HepG2 (cell line): ENCODE results near the gene CAPN11. TPM values are rescaled to one million over a fixed set of nuclear protein-coding genes. Genes with fewer than 3 reads are reported as not detected.
A peak's percentile ranks its signal among the peaks of the same experiment; 100 is the strongest.

Experiments used
- CCDC6 ChIP-seq: sonication (generic); formaldehyde crosslinking; IDR thresholded peaks from 2 replicates; pipeline ENCODE4 v1.8.1; 2022; ENCODE audit warnings: mild to moderate bottlenecking, missing genetic modification reagents, moderate library complexity
- KDM5B ChIP-seq: sonication (generic); formaldehyde crosslinking; IDR thresholded peaks from 2 replicates; pipeline ENCODE4 v1.4.0; 2020; ENCODE audit warnings: missing genetic modification reagents, mild to moderate bottlenecking, borderline replicate concordance
- PHF8 ChIP-seq: sonication (generic); formaldehyde crosslinking; IDR thresholded peaks from 2 replicates; pipeline ENCODE4 v1.5.0; 2020; ENCODE audit warnings: missing genetic modification reagents
- SAP130 ChIP-seq: IDR thresholded peaks from 2 replicates; pipeline ENCODE4 v1.6.1; 2016; ENCODE audit warnings: low read depth
- SIN3A ChIP-seq: IDR thresholded peaks from 2 replicates; pipeline ENCODE4 v1.6.1; 2011; ENCODE audit warnings: low read depth, mild to moderate bottlenecking, control low read depth, low read length, borderline replicate concordance
- SPEN ChIP-seq: sonication (generic); formaldehyde crosslinking; IDR thresholded peaks from 2 replicates; pipeline ENCODE4 v1.5.1; 2020; ENCODE audit warnings: low read depth, mild to moderate bottlenecking, missing genetic modification reagents
- TCF7 ChIP-seq: sonication (generic); IDR thresholded peaks from 2 replicates; pipeline ENCODE4 v1.6.1; 2016; ENCODE audit warnings: antibody characterized with exemption, low read depth
- TEAD3 ChIP-seq: optimal IDR thresholded peaks from 2 replicates; pipeline ENCODE3; 2016; ENCODE audit warnings: borderline replicate concordance
- ZNF614 ChIP-seq: IDR thresholded peaks from 2 replicates; pipeline ENCODE4 v1.6.1; 2018; ENCODE audit warnings: missing biosample characterization, missing genetic modification reagents, inconsistent platforms, borderline replicate concordance
- ZNF644 ChIP-seq: IDR thresholded peaks from 2 replicates; pipeline ENCODE4 v1.6.1; 2016; ENCODE audit warnings: low read depth
- ZNF674 ChIP-seq: sonication (generic); formaldehyde crosslinking; IDR thresholded peaks from 2 replicates; pipeline ENCODE4 v1.5.0; 2020; ENCODE audit warnings: low read depth, mild to moderate bottlenecking, missing genetic modification reagents
- ZSCAN21 ChIP-seq: sonication (generic); formaldehyde crosslinking; IDR thresholded peaks from 2 replicates; pipeline ENCODE4 v1.8.0; 2022; ENCODE audit warnings: mild to moderate bottlenecking, missing genetic modification reagents, moderate library complexity, borderline replicate concordance
- polyA plus RNA-seq, 8 experiments: library from polyadenylated mRNA; depleted of rRNA in 3 of 8; stranded (reverse) in 7 of 8; unstranded in 1 of 8; fragments of >200 nt; fragmentation: Illumina TruSeq in 4 of 8; extraction: Trizol in 4 of 8; gene quantifications; 2 replicates each; pipeline versions ENCODE4 v1.2.1 to v1.2.3, GENCODE V29; 2011 to 2016; ENCODE audit warnings: low read depth in 4 of 8, missing spikeins in 1 of 8, mixed read lengths in 1 of 8; ENCODE audit not compliant: insufficient read depth in 1 of 8
- total RNA-seq, 5 experiments: library from RNA; depleted of rRNA; stranded (reverse); fragments of >200 nt; fragmentation: Illumina TruSeq; extraction: Trizol; gene quantifications; 2 replicates each; pipeline ENCODE4 v1.2.3, GENCODE V29; 2016; ENCODE audit warnings: low read depth in 1 of 5
- TF ChIP-seq, protein P1 (sequence below): sonication (generic); formaldehyde crosslinking; conservative IDR thresholded peaks from 2 replicates; pipeline ENCODE4 v1.4.0; 2020; ENCODE audit warnings: missing genetic modification reagents
- TF ChIP-seq, protein P2 (sequence below): sonication (generic); formaldehyde crosslinking; conservative IDR thresholded peaks from 2 replicates; pipeline ENCODE4 v1.8.1; 2023; ENCODE audit warnings: missing genetic modification reagents
- TF ChIP-seq, protein P3 (sequence below), 2 experiments: sonication (generic) in 1 of 2; formaldehyde crosslinking in 1 of 2; IDR thresholded peaks; 2 replicates each; pipeline versions ENCODE4 v1.4.0 to v1.6.1; 2018 to 2020; ENCODE audit warnings: missing genetic modification reagents in 2 of 2, borderline replicate concordance in 1 of 2, low read depth in 1 of 2, mild to moderate bottlenecking in 1 of 2, missing biosample characterization in 1 of 2
- TF ChIP-seq, protein P4 (sequence below): sonication (generic); formaldehyde crosslinking; IDR thresholded peaks from 2 replicates; pipeline ENCODE4 v1.4.0; 2020; ENCODE audit warnings: low read depth, missing genetic modification reagents
- TF ChIP-seq, protein P5 (sequence below): sonication (generic); formaldehyde crosslinking; IDR thresholded peaks from 2 replicates; pipeline ENCODE4 v1.9.0; 2021; ENCODE audit warnings: missing genetic modification reagents, borderline replicate concordance

The CAPN11 gene
- total and polyA plus RNA-seq, 2 of the 13 experiments (the other 11 are each of a cell fraction or from before 2014, with no cell fraction given), result 0.07 to 0.11 TPM

DNA sequence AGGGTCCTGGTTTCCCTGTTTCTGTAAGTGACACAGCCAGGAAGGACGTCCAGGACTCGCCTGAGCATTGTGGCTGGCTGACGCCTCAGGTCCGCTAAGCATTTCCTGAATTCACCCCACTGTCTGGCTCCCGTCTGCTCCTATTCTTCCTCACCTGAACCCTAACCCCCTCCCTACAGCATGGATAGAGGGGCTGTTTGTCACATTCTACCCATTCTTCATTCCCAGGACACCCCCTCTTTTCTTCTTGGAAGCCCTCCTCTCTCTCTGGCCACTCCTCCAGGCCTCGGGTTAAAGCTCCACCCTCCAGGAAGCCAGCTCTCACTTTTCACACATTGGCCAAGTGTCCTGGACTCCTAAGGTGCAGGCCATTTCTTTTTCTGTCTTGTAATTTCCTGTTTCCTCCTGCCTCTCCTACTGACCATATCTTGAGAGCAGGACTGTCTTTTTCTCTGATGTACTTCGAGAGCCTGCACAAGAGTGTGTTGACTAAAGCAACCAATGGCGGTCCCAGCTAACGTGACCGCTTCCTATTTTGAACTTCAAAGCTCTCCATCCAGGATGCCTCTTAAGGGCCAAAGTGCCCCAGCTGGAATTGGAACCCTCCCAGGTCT is 33.9 kb downstream of the CAPN11 start (continued):
- TF ChIP-seq, protein P1, sequence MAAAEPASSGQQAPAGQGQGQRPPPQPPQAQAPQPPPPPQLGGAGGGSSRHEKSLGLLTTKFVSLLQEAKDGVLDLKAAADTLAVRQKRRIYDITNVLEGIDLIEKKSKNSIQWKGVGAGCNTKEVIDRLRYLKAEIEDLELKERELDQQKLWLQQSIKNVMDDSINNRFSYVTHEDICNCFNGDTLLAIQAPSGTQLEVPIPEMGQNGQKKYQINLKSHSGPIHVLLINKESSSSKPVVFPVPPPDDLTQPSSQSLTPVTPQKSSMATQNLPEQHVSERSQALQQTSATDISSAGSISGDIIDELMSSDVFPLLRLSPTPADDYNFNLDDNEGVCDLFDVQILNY (CRISPR knock-in tag), result no peak
- TF ChIP-seq TEAD3 (CRISPR knock-in tag), result peak; percentile 4
- peak; percentile 58; the same call in 1 of the 2 replicates for TF ChIP-seq ZSCAN21
- peak; percentile 61 for TF ChIP-seq TCF7
- TF ChIP-seq SPEN, result peak; percentile 19; the same call in 1 of the 2 replicates
- TF ChIP-seq, protein P2, sequence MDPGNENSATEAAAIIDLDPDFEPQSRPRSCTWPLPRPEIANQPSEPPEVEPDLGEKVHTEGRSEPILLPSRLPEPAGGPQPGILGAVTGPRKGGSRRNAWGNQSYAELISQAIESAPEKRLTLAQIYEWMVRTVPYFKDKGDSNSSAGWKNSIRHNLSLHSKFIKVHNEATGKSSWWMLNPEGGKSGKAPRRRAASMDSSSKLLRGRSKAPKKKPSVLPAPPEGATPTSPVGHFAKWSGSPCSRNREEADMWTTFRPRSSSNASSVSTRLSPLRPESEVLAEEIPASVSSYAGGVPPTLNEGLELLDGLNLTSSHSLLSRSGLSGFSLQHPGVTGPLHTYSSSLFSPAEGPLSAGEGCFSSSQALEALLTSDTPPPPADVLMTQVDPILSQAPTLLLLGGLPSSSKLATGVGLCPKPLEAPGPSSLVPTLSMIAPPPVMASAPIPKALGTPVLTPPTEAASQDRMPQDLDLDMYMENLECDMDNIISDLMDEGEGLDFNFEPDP, result 0 out of 2 replicates have a peak, but pooled peaks have one; percentile 15
- TF ChIP-seq, protein P3, sequence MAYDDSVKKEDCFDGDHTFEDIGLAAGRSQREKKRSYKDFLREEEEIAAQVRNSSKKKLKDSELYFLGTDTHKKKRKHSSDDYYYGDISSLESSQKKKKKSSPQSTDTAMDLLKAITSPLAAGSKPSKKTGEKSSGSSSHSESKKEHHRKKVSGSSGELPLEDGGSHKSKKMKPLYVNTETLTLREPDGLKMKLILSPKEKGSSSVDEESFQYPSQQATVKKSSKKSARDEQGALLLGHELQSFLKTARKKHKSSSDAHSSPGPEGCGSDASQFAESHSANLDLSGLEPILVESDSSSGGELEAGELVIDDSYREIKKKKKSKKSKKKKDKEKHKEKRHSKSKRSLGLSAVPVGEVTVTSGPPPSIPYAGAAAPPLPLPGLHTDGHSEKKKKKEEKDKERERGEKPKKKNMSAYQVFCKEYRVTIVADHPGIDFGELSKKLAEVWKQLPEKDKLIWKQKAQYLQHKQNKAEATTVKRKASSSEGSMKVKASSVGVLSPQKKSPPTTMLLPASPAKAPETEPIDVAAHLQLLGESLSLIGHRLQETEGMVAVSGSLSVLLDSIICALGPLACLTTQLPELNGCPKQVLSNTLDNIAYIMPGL (CRISPR knock-in tag; IDR thresholded peaks at IDR 0.05; ENCODE audit: borderline replicate concordance in 1 of 2, low read depth in 1 of 2), result peak in 1 of 2 experiments; percentile 52; a peak in 1 of 4 replicates
- TF ChIP-seq SIN3A, result peak; percentile 58; the same call in 1 of the 2 replicates
- TF ChIP-seq ZNF674 (CRISPR knock-in tag), result no peak
- peak; percentile 45 for TF ChIP-seq SAP130 (CRISPR knock-in tag)
- TF ChIP-seq PHF8 (CRISPR knock-in tag), result peak; percentile 38; the same call in 1 of the 2 replicates
- no peak for TF ChIP-seq ZNF614 (CRISPR knock-in tag)
- no peak for TF ChIP-seq CCDC6 (CRISPR knock-in tag)
- TF ChIP-seq, protein P4, sequence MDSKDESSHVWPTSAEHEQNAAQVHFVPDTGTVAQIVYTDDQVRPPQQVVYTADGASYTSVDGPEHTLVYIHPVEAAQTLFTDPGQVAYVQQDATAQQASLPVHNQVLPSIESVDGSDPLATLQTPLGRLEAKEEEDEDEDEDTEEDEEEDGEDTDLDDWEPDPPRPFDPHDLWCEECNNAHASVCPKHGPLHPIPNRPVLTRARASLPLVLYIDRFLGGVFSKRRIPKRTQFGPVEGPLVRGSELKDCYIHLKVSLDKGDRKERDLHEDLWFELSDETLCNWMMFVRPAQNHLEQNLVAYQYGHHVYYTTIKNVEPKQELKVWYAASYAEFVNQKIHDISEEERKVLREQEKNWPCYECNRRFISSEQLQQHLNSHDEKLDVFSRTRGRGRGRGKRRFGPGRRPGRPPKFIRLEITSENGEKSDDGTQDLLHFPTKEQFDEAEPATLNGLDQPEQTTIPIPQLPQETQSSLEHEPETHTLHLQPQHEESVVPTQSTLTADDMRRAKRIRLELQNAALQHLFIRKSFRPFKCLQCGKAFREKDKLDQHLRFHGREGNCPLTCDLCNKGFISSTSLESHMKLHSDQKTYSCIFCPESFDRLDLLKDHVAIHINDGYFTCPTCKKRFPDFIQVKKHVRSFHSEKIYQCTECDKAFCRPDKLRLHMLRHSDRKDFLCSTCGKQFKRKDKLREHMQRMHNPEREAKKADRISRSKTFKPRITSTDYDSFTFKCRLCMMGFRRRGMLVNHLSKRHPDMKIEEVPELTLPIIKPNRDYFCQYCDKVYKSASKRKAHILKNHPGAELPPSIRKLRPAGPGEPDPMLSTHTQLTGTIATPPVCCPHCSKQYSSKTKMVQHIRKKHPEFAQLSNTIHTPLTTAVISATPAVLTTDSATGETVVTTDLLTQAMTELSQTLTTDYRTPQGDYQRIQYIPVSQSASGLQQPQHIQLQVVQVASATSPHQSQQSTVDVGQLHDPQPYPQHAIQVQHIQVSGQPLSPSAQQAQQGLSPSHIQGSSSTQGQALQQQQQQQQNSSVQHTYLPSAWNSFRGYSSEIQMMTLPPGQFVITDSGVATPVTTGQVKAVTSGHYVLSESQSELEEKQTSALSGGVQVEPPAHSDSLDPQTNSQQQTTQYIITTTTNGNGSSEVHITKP (CRISPR knock-in tag), result peak; percentile 19; the same call in 1 of the 2 replicates
- TF ChIP-seq ZNF644 (CRISPR knock-in tag), result peak; percentile 11; the same call in 1 of the 2 replicates
- TF ChIP-seq, protein P5, sequence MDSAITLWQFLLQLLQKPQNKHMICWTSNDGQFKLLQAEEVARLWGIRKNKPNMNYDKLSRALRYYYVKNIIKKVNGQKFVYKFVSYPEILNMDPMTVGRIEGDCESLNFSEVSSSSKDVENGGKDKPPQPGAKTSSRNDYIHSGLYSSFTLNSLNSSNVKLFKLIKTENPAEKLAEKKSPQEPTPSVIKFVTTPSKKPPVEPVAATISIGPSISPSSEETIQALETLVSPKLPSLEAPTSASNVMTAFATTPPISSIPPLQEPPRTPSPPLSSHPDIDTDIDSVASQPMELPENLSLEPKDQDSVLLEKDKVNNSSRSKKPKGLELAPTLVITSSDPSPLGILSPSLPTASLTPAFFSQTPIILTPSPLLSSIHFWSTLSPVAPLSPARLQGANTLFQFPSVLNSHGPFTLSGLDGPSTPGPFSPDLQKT, result no peak
- peak; percentile 57; the same call in 1 of the 2 replicates for TF ChIP-seq KDM5B (CRISPR knock-in tag)
